WERI-Rb-1 (cell line): ENCODE results near the gene ATN1.

ENCODE experiments used
- DNase-seq: peaks from one replicate; pipeline ENCODE4 v3.0.0-alpha.2; 2020
- H3K27ac ChIP-seq: fragments of 250-450 bp; sonication (Bioruptor Pico); 2 replicates; pipeline ENCODE4 v1.5.1; 2020; ENCODE audit warnings: mild to moderate bottlenecking, moderate library complexity
- H3K27me3 ChIP-seq: fragments of 250-450 bp; sonication (Bioruptor Pico); 2 replicates; pipeline ENCODE4 v1.5.1; 2021; ENCODE audit warnings: mild to moderate bottlenecking, low read depth, moderate library complexity; ENCODE audit not compliant: insufficient read depth, severe bottlenecking
- H3K36me3 ChIP-seq: fragments of 250-450 bp; sonication (Bioruptor Pico); 2 replicates; pipeline ENCODE4 v1.5.1; 2020; ENCODE audit warnings: mild to moderate bottlenecking, moderate library complexity
- H3K4me3 ChIP-seq: 2 replicates; pipeline ENCODE4 v1.5.1; 2011; ENCODE audit warnings: low read depth, mild to moderate bottlenecking, control low read depth, low read length
- H3K9me3 ChIP-seq: fragments of 250-450 bp; sonication (Bioruptor Pico); 2 replicates; pipeline ENCODE4 v1.5.1; 2021; ENCODE audit warnings: mild to moderate bottlenecking, moderate library complexity; ENCODE audit not compliant: severe bottlenecking
- CTCF ChIP-seq: IDR thresholded peaks from 2 replicates; pipeline ENCODE4 v1.5.1; 2011; ENCODE audit warnings: low read depth, mild to moderate bottlenecking, control low read depth, inconsistent platforms, low read length

ATN1 gene

GRCh38 chr12:6932766-6933165 lies 5.0 kb downstream of the ATN1 start:
- Histone ChIP-seq H3K27me3 (no peaks in the 10 kb centered on the region), H3K36me3 (peaks cover 55% of the 10 kb centered on the region), H3K9me3 (no peaks in the 10 kb centered on the region), H3K4me3 (no peak overlapping the region), H3K27ac (no peak overlapping the region)
- no peak for DNase-seq
- TF ChIP-seq CTCF: no peak

- Histone ChIP-seq H3K27ac (no peak overlapping the region), H3K27me3 (no peaks in the 10 kb centered on the region), H3K4me3 (no peak overlapping the region), H3K9me3 (no peaks in the 10 kb centered on the region), H3K36me3 (peaks cover 64% of the 10 kb centered on the region)
- no peak for TF ChIP-seq CTCF
- DNase-seq: no peak
These were observed 6.4 kb downstream of the ATN1 start for GRCh38 chr12:6934110-6934509.

GRCh38 chr12:6935371-6936193 lies 7.8 kb downstream of the ATN1 start:
- H3K36me3 ChIP-seq: peaks cover 69% of the 10 kb centered on the region
- H3K4me3 ChIP-seq: no peak overlapping the region
- no peak overlapping the region for H3K27ac ChIP-seq
- H3K27me3 ChIP-seq: no peaks in the 10 kb centered on the region
- no peaks in the 10 kb centered on the region for H3K9me3 ChIP-seq
- DNase-seq: no peak
- no peak for TF ChIP-seq CTCF

- no peak for DNase-seq
- TF ChIP-seq CTCF: no peak
- H3K9me3 ChIP-seq: no peaks in the 10 kb centered on the region
- peaks cover 75% of the 10 kb centered on the region for H3K36me3 ChIP-seq
- H3K4me3 ChIP-seq: no peak overlapping the region
- no peak overlapping the region for H3K27ac ChIP-seq
- no peaks in the 10 kb centered on the region for H3K27me3 ChIP-seq
These were observed 8.5 kb downstream of the ATN1 start for GRCh38 chr12:6936194-6936635.

GRCh38 chr12:6936636-6937480 lies 9.1 kb downstream of the ATN1 start:
- no peak for DNase-seq
- Histone ChIP-seq H3K36me3 (peaks cover 80% of the 10 kb centered on the region), H3K9me3 (no peaks in the 10 kb centered on the region), H3K27me3 (no peaks in the 10 kb centered on the region), H3K27ac (peak overlapping the region; percentile 84), H3K4me3 (no peak overlapping the region)
- TF ChIP-seq CTCF: no peak
